ENCODE results near the gene ZMIZ2. TPM values are rescaled to one million over a fixed set of nuclear protein-coding genes. Genes with fewer than 3 reads are reported as not detected.

ZMIZ2 gene
- polyA plus RNA-seq, 1 donor (not counting 4 experiments of a cell fraction or from before 2014, with no cell fraction given), result 3.2 TPM

- H3K4me2 ChIP-seq (ENCODE audit: control insufficient read depth, extremely low read depth, insufficient read depth, low read depth, low read length), result no peak overlapping the region
- H3K4me3 ChIP-seq (ENCODE audit: control insufficient read depth in 2 of 3, extremely low read depth in 1 of 3, insufficient read depth in 2 of 3, low read depth in 1 of 3, low read length in 3 of 3), result no peak overlapping the region
- TF ChIP-seq CTCF (optimal IDR thresholded peaks at IDR 0.05 in 1 of 3, IDR thresholded peaks at IDR 0.05 in 1 of 3, conservative IDR thresholded peaks at IDR 0.05 in 1 of 3; ENCODE audit: extremely low read depth in 1 of 3, insufficient read depth in 2 of 3, low read length in 3 of 3) (no peak), EZH2 (IDR thresholded peaks at IDR 0.05; ENCODE audit: low read length) (no peak)
- dilution Hi-C loops (cut with MboI; ENCODE audit: extremely low pct_ligation_motif_present, low sequenced_read_pairs), result no loop called here
- H3K27ac ChIP-seq (ENCODE audit: control insufficient read depth, insufficient read depth, low read length), result no peak overlapping the region
- H3K9me3 ChIP-seq (ENCODE audit: control insufficient read depth, low read depth, low read length), result no peaks in the 10 kb centered on the region
- no peaks in the 10 kb centered on the region for H3K79me2 ChIP-seq (ENCODE audit: control insufficient read depth, insufficient read depth, low read length)
- H4K20me1 ChIP-seq (ENCODE audit: control insufficient read depth, extremely low read depth, insufficient read depth, low read length), result no peaks in the 10 kb centered on the region
- H3K4me1 ChIP-seq (ENCODE audit: control insufficient read depth, extremely low read depth, insufficient read depth, low read length), result no peaks in the 10 kb centered on the region
- H3K27me3 ChIP-seq (ENCODE audit: control insufficient read depth, extremely low read depth, insufficient read depth, low read length), result no peaks in the 10 kb centered on the region
- DNase-seq (ENCODE audit: low read depth, low spot score) (no peak), FAIRE-seq (no peak)
- no peak overlapping the region for H3K9ac ChIP-seq (ENCODE audit: control insufficient read depth, extremely low read depth, insufficient read depth, low read length)
- no peak overlapping the region for H2AFZ ChIP-seq (ENCODE audit: control insufficient read depth, low read length)
- no peaks in the 10 kb centered on the region for H3K9me1 ChIP-seq (ENCODE audit: control insufficient read depth, extremely low read depth, insufficient read depth, low read length)
- no peaks in the 10 kb centered on the region for H3K36me3 ChIP-seq (ENCODE audit: control insufficient read depth in 2 of 2, extremely low read depth in 1 of 2, insufficient read depth in 2 of 2, low read length in 2 of 2)
These were observed 70.6 kb downstream of the ZMIZ2 start for GRCh38 chr7:44819292-44819691.

Other genes starting within 250 kb of the ZMIZ2 start
- gene NPC1L1, start 207.5 kb upstream of the ZMIZ2 start, polyA plus RNA-seq, result 0.01 to 0.03 TPM in 2 of 3 replicates, not detected in the other
- gene DDX56, start 174.9 kb upstream of the ZMIZ2 start, polyA plus RNA-seq, result 79.9 to 95.6 TPM (median 81.6 TPM) in 3 replicates
- 45.8 to 52.0 TPM (median 47.6 TPM) in 3 replicates for gene TMED4, start 166.6 kb upstream of the ZMIZ2 start, polyA plus RNA-seq
- gene OGDH, start 142.2 kb upstream of the ZMIZ2 start, polyA plus RNA-seq, result 34.4 to 79.9 TPM (median 46.4 TPM) in 3 replicates
- gene PPIA, start 47.8 kb downstream of the ZMIZ2 start, polyA plus RNA-seq, result 5,379 to 8,856 TPM (median 6,965 TPM) in 3 replicates
- gene H2AZ2, start 99.2 kb downstream of the ZMIZ2 start, polyA plus RNA-seq, result 62.6 to 139 TPM (median 131 TPM) in 3 replicates
- gene PURB, start 136.7 kb downstream of the ZMIZ2 start, polyA plus RNA-seq, result 5.1 to 7.7 TPM (median 5.7 TPM) in 3 replicates
- gene MYO1G, start 230.2 kb downstream of the ZMIZ2 start, polyA plus RNA-seq, result 0.02 to 0.13 TPM (median 0.03 TPM) in 3 replicates

Measured in keratinocyte (primary cell).